DOHH2 (cell line): ENCODE results near the gene ZNF414.

Experiments used
- H3F3A ChIP-seq: fragments of 200-600 bp; sonication (generic), shearing (Covaris generic); 2 replicates; pipeline ENCODE4 v1.6.0; 2016; ENCODE audit warnings: antibody characterized with exemption, mild to moderate bottlenecking; ENCODE audit not compliant: control insufficient read depth, insufficient read depth
- H3K27ac ChIP-seq: fragments of 200-600 bp; sonication (generic); 2 replicates; pipeline ENCODE4 v1.5.1; 2014; ENCODE audit warnings: low read depth, mild to moderate bottlenecking, low read length, moderate library complexity
- H3K27me3 ChIP-seq: fragments of 200-600 bp; sonication (generic); 2 replicates; pipeline ENCODE4 v1.6.1; 2014; ENCODE audit warnings: mild to moderate bottlenecking, low read length, mixed read lengths; ENCODE audit not compliant: control insufficient read depth
- H3K36me3 ChIP-seq: fragments of 200-600 bp; sonication (generic); 2 replicates; pipeline ENCODE4 v1.6.1; 2014; ENCODE audit warnings: mild to moderate bottlenecking, low read length, moderate library complexity, mixed read lengths; ENCODE audit not compliant: control insufficient read depth
- H3K4me1 ChIP-seq: fragments of 200-600 bp; sonication (generic); 2 replicates; pipeline ENCODE4 v1.6.1; 2014; ENCODE audit warnings: mild to moderate bottlenecking, low read length, mixed read lengths; ENCODE audit not compliant: control insufficient read depth
- H3K4me2 ChIP-seq: fragments of 200-600 bp; sonication (generic); 2 replicates; pipeline ENCODE4 v1.6.0; 2014; ENCODE audit warnings: mild to moderate bottlenecking, low read length, moderate library complexity
- H3K4me3 ChIP-seq: fragments of 200-600 bp; sonication (generic); 2 replicates; pipeline ENCODE4 v1.5.1; 2014; ENCODE audit warnings: mild to moderate bottlenecking, low read length, mixed read lengths
- H3K79me2 ChIP-seq: fragments of 200-600 bp; sonication (generic); 2 replicates; pipeline ENCODE4 v1.6.1; 2014; ENCODE audit warnings: mild to moderate bottlenecking, low read length, mixed read lengths; ENCODE audit not compliant: control insufficient read depth
- H3K9me2 ChIP-seq: fragments of 200-600 bp; sonication (generic); replicated peaks from 2 replicates; pipeline ENCODE4 v1.6.1; 2014; ENCODE audit warnings: mild to moderate bottlenecking, low read length, mixed read lengths; ENCODE audit not compliant: control insufficient read depth
- H3K9me3 ChIP-seq: fragments of 200-600 bp; sonication (generic); 2 replicates; pipeline ENCODE4 v1.6.1; 2014; ENCODE audit warnings: antibody characterized with exemption, low read length, mixed read lengths; ENCODE audit not compliant: control insufficient read depth, insufficient read depth
- H4K20me1 ChIP-seq: fragments of 200-600 bp; sonication (generic); 2 replicates; pipeline ENCODE4 v1.6.0; 2014; ENCODE audit warnings: low read depth, mild to moderate bottlenecking, antibody characterized with exemption, low read length, moderate library complexity; ENCODE audit not compliant: control insufficient read depth, insufficient read depth
- EZH2phosphoT487 ChIP-seq: fragments of 200-600 bp; sonication (generic); IDR thresholded peaks from 2 replicates; pipeline ENCODE4 v1.6.1; 2017; ENCODE audit warnings: borderline replicate concordance, mild to moderate bottlenecking, antibody characterized with exemption, low read length, moderate library complexity, mixed read lengths
- TF ChIP-seq, protein P1 (sequence below): fragments of 200-600 bp; sonication (generic); IDR thresholded peaks from one replicate; pipeline ENCODE4 v1.5.1; 2014; ENCODE audit warnings: antibody characterized with exemption, mild to moderate bottlenecking, low read depth, low read length; ENCODE audit not compliant: poor library complexity, severe bottlenecking

The ZNF414 gene

DNA sequence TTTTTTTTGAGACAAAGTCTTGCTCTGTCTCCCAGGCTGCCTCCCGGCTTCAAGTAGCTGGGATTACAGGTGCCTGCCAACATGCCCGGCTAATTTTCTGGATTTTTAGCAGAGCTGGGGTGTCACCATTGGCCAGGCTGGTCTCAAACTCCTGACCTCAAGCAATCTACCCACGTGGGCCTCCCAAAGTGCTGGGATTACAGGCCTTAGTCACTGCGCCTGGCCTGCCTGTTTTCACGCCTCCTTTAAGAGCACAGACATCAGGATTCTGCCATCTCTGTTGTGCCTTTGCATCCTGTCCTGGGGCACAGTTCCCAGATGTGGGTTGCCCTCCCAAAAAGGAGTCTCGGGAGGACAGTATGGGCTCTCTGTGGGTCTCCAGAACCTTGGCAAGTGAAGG lies 9.0 kb downstream of the ZNF414 start:
- Histone ChIP-seq H3K4me3 (no peak overlapping the region), H3F3A (no peaks in the 10 kb centered on the region), H3K36me3 (no peaks in the 10 kb centered on the region), H3K9me3 (no peaks in the 10 kb centered on the region), H3K4me2 (peak overlapping the region; percentile 6; the same call in 1 of the 2 replicates), H3K9me2 (no peaks in the 10 kb centered on the region), H3K79me2 (no peaks in the 10 kb centered on the region), H3K4me1 (peaks cover 12% of the 10 kb centered on the region), H3K27ac (no peak overlapping the region), H3K27me3 (no peaks in the 10 kb centered on the region), H4K20me1 (no peaks in the 10 kb centered on the region)
- no peak for TF ChIP-seq EZH2phosphoT487
- TF ChIP-seq, protein P1, sequence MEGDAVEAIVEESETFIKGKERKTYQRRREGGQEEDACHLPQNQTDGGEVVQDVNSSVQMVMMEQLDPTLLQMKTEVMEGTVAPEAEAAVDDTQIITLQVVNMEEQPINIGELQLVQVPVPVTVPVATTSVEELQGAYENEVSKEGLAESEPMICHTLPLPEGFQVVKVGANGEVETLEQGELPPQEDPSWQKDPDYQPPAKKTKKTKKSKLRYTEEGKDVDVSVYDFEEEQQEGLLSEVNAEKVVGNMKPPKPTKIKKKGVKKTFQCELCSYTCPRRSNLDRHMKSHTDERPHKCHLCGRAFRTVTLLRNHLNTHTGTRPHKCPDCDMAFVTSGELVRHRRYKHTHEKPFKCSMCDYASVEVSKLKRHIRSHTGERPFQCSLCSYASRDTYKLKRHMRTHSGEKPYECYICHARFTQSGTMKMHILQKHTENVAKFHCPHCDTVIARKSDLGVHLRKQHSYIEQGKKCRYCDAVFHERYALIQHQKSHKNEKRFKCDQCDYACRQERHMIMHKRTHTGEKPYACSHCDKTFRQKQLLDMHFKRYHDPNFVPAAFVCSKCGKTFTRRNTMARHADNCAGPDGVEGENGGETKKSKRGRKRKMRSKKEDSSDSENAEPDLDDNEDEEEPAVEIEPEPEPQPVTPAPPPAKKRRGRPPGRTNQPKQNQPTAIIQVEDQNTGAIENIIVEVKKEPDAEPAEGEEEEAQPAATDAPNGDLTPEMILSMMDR: no peak

DNA sequence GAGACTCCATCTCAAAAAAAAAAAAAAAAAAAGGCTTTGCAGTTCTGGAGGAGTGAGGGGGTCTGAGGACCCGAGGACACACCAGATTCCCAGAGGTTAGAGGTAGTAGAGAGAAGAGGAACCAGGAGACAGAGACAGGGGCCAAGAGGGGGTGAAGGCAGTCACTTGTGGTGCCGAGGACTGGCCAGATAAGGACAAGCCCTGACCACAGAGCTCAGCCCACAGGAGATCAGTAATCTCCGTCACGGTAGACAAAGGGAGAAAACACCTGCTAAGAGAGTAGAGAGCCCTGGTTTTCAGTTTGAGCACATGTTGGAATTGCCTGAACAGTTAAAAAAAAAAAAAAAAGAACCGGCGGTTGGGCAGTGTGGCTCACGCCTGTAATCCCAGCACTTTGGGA lies 9.8 kb downstream of the ZNF414 start:
- H3K36me3 ChIP-seq: no peaks in the 10 kb centered on the region
- no peak overlapping the region for H3K4me2 ChIP-seq
- no peaks in the 10 kb centered on the region for H3K9me3 ChIP-seq
- TF ChIP-seq EZH2phosphoT487: no peak
- TF ChIP-seq, protein P1: no peak
- H3K27me3 ChIP-seq: no peaks in the 10 kb centered on the region
- no peaks in the 10 kb centered on the region for H4K20me1 ChIP-seq
- H3F3A ChIP-seq: no peaks in the 10 kb centered on the region
- H3K79me2 ChIP-seq: no peaks in the 10 kb centered on the region
- no peak overlapping the region for H3K27ac ChIP-seq
- H3K4me3 ChIP-seq: no peak overlapping the region
- peaks cover 12% of the 10 kb centered on the region for H3K4me1 ChIP-seq
- H3K9me2 ChIP-seq: no peaks in the 10 kb centered on the region

DNA sequence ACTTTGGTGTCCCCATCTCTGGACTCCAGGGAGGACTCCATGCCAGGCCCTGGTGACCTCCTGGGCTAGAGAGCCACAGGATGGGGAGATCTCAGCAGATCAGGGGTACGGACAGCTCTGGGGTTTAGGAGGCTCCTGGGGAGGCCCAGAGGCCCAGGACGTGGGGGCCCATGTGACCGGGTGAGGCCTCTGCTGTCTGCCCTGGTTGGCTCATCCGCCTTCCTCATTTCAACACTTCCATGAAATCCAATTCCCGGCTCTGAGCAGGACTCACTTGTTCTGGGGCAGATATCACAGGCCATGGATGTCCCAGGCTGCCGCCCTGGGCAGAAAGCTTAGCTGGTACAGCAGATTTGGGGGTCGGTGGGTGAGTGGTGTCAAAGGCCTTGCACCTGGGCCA lies 10.5 kb downstream of the ZNF414 start:
- Histone ChIP-seq H3K9me2 (no peaks in the 10 kb centered on the region), H3K27ac (no peak overlapping the region), H3K36me3 (no peaks in the 10 kb centered on the region), H3K4me1 (peaks cover 12% of the 10 kb centered on the region), H3K9me3 (no peaks in the 10 kb centered on the region), H3K4me3 (no peak overlapping the region), H3K27me3 (no peaks in the 10 kb centered on the region), H3F3A (no peaks in the 10 kb centered on the region), H4K20me1 (no peaks in the 10 kb centered on the region), H3K79me2 (no peaks in the 10 kb centered on the region), H3K4me2 (no peak overlapping the region)
- TF ChIP-seq, protein P1: no peak
- no peak for TF ChIP-seq EZH2phosphoT487

DNA sequence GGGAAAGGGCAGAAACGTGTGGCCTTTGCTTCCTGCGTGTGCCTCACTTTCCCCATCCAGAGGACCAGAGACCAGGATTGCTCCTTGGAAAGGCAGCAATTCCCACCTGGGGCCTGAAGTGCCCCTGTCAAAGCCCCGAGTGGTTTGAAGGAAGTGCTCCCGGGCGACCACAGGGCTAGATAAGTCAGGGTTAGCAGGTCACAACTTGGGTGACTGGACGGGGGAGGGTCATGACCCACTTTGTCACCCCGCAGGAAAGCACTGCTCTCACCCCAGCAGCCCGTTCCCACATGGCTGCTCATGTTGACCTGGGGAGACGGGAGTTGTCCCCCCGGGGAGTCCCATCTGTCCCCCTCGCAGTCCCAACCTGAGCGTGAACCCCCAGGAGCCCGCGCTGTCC lies 12.0 kb downstream of the ZNF414 start:
- no peak for TF ChIP-seq EZH2phosphoT487
- TF ChIP-seq, protein P1: no peak
- Histone ChIP-seq H3K9me3 (no peaks in the 10 kb centered on the region), H3K4me2 (no peak overlapping the region), H3F3A (no peaks in the 10 kb centered on the region), H4K20me1 (no peaks in the 10 kb centered on the region), H3K9me2 (no peaks in the 10 kb centered on the region), H3K27me3 (no peaks in the 10 kb centered on the region), H3K27ac (no peak overlapping the region), H3K4me1 (peaks cover 12% of the 10 kb centered on the region), H3K79me2 (no peaks in the 10 kb centered on the region), H3K36me3 (no peaks in the 10 kb centered on the region), H3K4me3 (no peak overlapping the region)
